Activated CD4-positive, CD25-positive, alpha-beta regulatory T cell (primary cell): ENCODE results near the gene HDAC4.

Source experiments
- DNase-seq, 4 experiments: peaks; one replicate each; lab custom pipeline; 2025; lab: John Stamatoyannopoulos, UW

Gene HDAC4

GRCh38 chr2:239202836-239203235 lies 198.0 kb downstream of the HDAC4 start:
- no peak for DNase-seq

- DNase-seq = no peak
Observed at GRCh38 chr2:239202343-239202742, 198.5 kb downstream of the HDAC4 start.

- DNase-seq = no peak
Observed at GRCh38 chr2:239201884-239202283, 198.9 kb downstream of the HDAC4 start.

DNA sequence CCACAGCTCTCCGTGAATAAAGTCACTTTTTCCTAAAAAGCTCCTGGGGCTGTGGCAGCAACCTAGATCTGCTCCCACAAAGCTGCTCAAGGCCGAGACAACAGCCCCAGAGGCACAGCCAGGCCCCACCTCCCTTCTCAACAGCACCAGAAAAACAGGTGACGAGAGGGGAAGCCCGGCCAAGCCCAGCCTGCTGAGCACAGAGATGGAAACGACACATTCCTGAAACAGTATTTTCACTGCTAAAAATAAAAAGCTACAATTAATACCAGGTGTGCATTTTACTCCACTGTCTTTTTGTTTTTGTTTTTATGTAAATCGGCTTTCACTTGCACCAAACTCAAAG lies 199.3 kb downstream of the HDAC4 start:
- DNase-seq = no peak

- DNase-seq = no peak
Observed at GRCh38 chr2:239200646-239201530, 199.9 kb downstream of the HDAC4 start.

GRCh38 chr2:239199041-239199768 lies 201.6 kb downstream of the HDAC4 start:
- no peak for DNase-seq

GRCh38 chr2:239198221-239198620 lies 202.6 kb downstream of the HDAC4 start:
- DNase-seq = no peak

GRCh38 chr2:239197146-239197545 lies 203.7 kb downstream of the HDAC4 start:
- no peak for DNase-seq

- no peak for DNase-seq
Observed at GRCh38 chr2:239196474-239197021, 204.3 kb downstream of the HDAC4 start.

- no peak for DNase-seq
Observed at GRCh38 chr2:239195992-239196391, 204.8 kb downstream of the HDAC4 start.

GRCh38 chr2:239195318-239195871 lies 205.4 kb downstream of the HDAC4 start:
- DNase-seq = no peak

DNA sequence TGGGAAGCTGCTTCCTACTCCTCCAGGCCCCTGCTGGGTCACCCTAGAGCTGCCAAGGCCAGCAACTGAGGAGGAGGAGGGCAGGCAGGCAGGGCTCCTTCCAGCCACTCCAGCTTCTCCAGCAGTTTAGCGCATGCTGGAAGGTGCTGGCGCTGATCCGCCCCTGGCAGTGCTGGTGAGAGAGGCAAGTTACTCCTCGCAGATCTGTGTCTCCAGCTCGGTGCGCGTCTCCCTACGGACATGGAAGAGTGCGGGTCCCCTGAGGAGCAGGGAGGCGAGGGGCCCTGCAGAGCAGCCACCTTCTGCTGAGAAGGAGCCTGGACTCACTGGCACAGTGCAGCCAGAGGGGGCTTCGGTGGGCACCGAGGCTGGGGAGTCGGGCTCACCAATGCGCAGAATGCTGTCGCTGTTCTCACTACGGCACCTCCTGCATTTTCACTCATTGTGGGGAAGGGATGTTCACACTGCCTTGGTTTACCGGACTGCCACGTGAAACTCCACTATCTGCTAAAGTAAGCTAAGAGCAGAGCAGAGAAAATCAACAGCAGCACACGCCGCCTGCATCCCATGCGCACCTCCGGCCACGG lies 206.0 kb downstream of the HDAC4 start:
- no peak for DNase-seq

GRCh38 chr2:239193925-239194677 lies 206.7 kb downstream of the HDAC4 start:
- no peak for DNase-seq

GRCh38 chr2:239193401-239193811 lies 207.4 kb downstream of the HDAC4 start:
- no peak for DNase-seq

- no peak for DNase-seq
Observed at GRCh38 chr2:239192975-239193374, 207.8 kb downstream of the HDAC4 start.

GRCh38 chr2:239192456-239192855 lies 208.4 kb downstream of the HDAC4 start:
- DNase-seq = no peak

DNA sequence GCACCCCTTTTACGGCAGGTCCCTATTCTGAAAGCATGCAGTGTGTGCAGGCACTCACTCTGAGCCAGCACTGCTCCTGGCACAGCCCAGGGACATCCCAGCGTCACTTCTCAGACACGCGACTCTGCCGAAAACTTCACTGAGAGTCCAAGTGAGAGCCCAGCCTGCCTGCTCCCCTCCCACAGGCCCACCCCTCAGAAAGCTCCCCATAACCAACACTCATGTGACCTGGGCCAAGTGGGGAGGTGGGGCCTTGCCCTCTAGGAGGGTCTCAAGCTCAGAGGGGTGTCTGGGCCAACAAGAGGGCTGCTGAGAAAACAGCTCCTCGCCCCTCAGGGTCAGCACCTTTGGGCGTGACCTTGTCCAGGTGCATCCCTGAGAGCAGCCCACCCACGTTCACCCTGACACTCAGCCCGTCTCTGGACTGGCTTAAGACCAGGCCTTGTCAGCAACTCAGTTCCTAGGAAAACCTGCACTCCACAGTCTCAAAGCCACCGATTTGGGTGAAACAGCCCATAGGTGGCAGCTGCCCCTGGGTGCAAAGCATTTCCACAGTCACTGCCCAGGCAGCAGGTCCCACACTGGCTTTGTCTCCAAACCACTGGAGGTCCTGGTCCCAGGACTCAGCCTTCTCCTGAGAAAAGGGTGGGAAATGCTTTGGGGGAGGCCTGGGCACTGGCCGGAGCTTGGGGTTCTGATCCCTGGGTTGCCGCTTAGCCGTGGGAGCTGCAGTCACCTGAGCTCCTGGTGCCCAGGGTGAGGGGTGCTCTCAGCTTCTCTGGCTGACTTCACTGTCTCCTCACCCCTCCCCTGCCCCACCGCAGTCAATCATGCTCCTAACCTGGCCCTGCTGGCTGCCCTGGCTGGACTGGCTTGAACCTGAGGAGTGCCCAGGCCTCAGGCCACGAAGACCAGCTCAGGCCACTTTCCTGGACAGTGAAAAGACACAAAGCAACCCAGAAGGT lies 209.6 kb downstream of the HDAC4 start:
- no peak for DNase-seq

DNA sequence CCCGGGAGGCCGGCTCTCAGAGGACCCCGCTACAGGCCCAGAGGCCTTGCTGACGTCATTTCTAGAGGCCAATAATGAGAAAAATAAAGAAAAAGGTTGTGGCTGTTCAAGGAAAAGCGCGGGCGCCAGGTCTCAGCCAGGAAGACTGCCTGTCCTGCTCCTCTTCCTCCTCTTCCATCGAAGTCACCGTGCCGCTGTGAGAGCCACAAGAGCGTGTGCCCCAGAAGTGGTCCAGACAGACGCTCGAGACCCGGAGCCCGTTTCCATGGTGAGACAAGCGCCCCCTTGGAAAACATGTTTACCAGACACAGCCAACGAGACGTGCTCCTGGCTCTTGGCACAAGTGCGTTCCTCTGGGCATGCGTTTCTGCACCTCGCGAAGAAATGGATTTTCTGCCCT lies 210.5 kb downstream of the HDAC4 start:
- DNase-seq = no peak

DNA sequence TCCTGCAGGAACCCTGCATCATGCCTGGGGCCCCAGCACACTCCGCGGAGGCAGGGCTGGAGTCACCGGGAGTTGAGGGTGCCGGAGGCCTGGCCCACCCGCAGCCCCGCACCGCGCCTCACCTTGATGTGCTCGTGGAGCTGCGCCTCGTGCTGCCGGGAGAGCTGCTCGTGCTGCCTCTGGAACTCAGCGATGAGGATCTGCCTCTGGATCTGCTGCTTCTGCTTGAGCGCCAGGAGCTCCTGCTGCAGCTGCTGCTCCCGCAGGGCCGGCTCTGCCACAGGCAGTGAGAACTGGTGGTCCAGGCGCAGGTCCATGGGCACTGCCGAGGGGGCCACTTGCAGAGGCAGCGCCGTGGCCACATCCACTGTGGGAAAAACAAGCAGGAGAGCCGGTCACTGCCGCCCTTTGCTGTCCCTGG lies 211.1 kb downstream of the HDAC4 start:
- DNase-seq = no peak

GRCh38 chr2:239188536-239188935 lies 212.3 kb downstream of the HDAC4 start:
- no peak for DNase-seq
